Lung microvascular endothelial cell (primary cell): ENCODE measurements around the gene SUGP2. TPM values are rescaled to one million over a fixed set of nuclear protein-coding genes. Genes with fewer than 3 reads are reported as not detected.

Experiments
- DNase-seq, 2 donors: peaks; one replicate each; pipeline versions ENCODE4 v3.0.0 to v3.0.0-alpha.2; 2010; ENCODE audit warnings: low read depth in 2 of 2
- total RNA-seq: library from RNA; depleted of rRNA; stranded (reverse); fragments of >200 nt; gene quantifications from 2 replicates; pipeline ENCODE4 v1.2.1, GENCODE V29; 2014

Gene SUGP2
- total RNA-seq: 8.1 and 14.7 TPM in 2 replicates

DNA sequence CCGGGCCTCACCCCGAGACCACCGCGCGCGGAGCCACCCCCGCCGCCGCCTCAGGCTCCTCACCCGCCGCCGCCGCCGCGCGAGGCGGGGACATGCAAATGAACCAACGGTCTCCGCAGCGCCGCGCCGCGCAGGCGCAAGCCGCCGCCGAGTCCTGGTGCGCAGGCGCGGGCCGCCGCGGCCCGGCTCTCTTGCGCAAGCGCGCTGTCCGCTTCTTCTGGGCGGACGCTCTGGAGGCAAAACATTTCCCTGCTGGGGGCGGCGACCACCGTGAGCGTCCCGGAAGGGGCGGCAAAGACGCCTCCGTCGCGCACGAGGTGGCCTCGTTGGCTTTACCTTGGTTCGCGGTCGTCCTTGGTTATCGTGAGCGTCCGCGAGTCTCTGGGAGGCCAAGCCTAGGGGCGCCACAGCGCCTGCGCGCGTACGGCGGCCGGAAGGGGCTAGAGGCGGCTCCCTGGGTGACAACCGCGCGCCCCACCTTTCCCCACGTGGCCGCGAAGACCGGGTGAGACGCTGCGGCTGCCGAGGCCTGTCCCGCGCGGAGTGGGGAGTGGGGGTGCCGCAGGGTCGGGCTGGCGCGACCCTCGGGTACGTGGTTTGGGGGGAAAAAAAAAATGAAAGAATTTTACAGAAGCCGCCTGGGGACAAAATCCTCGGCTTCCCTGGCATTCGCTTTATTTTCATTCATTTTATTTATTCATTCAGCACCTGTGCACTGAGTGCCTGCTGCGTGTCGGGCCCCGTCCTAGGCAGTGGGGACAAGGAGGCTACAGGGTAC lies at the start of gene SUGP2, which contains the start of gene ARMC6:
TSS of gene SUGP2 (minus strand) at position 92 of the 778 bp plus-strand sequence. CDS start 2,446 bp downstream, outside the sequence.
TSS of gene ARMC6 (plus strand) at position 178 of the 778 bp plus-strand sequence. CDS start 607 bp downstream, outside the sequence.
- peak; percentile 92 to 94 for DNase-seq

DNA sequence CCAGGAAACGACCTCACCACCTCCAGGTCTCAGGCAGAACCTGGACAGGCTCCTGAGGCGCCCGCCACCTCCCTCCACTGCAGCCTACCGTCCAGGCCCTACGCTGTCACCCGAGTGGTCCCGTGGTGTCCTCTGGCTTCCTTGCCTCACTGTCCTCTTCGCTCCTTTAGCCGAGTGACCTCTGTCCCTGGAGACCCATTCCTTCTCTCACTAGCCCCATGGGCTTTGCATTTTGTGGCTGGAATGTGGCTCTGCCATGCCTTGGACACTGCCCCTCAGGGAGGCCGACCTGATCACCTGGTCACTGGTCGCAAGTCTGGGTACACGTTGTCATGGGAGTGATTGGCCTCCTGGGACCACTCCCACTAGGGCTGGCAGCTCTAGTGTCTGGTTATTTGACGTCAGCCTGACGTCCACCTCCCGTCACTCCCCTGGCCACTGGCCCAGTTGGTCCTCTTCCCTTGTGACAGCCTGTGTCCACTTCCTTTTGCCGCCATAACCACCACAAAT lies 48.4 kb upstream of the SUGP2 start:
- DNase-seq: peak in 1 of 2 donors; percentile 26

DNA sequence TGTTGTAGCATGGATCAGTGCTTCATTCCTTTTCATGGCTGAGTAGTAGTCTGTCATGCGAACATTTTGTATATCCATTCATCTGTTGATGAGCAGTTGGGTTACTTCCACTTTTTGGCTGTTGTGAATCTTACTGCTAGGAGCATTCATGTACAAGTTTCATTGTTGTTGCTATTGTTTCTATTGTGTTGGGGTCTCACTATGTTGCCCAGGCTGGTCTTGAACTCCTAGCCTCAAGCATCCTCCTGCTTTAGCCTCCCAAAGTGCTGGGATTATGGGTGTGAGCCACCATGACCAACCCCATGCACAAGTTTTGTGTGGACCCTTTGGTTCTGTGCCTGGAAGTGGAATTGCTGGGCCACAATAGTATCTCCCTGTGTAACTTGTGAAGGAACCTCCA lies 46.3 kb upstream of the SUGP2 start:
- DNase-seq: no peak

DNA sequence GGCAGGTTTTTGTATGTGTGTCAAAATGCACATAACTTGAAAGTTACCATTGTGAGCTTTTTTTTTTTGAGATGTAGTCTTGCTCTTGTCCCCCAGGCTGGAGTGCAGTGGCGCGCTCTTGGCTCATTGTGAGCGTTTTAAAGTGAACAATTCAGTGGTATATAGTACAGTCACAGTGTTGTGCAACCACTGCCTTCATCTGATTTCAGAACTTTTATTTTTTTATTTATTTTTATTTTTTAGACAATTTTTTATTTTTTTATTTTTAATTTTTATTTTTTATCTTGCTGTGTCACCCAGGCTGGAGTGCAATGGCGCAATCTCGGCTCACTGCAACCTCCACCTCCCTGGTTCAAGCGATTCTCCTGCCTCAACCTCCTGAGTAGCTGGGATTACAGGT lies 45.5 kb upstream of the SUGP2 start:
- no peak for DNase-seq

DNA sequence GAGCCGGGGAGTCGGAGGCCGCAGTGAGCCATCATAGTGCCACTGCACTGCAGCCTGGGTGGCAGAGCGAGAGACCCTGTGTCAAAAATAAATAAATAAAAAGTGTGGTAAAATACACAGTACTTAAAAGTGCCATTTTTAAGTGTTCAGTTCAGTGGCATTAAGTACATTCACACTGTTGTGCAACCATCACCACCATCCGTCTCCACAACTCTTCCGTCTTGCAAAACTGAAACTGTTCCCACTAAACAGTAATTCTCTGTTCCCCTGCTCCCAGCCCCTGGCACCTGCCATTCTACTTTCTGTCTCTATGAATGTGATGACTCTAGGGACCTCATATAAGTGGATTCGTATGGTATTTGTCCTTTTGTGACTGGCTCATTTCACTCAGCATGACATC lies 43.8 kb upstream of the SUGP2 start:
- DNase-seq: no peak

DNA sequence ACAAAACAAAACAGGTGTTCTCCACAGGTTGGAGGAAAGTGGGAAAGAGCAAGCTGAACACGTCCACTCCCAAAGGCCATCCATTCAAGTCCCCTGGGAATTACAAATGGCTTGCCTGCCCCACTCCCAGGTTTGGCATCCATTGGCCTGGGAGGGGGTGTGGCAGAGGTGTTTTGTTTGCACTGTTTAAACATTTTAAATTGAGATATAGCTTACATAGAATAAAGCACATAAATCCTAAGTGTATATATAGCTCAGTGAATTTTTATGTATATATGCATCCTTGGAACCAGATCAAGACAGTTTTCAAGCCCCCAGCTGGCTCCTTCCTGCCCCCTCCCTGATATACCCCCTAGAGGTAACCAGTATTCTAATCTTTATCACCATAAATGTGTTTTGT lies 43.2 kb upstream of the SUGP2 start:
- DNase-seq: no peak

DNA sequence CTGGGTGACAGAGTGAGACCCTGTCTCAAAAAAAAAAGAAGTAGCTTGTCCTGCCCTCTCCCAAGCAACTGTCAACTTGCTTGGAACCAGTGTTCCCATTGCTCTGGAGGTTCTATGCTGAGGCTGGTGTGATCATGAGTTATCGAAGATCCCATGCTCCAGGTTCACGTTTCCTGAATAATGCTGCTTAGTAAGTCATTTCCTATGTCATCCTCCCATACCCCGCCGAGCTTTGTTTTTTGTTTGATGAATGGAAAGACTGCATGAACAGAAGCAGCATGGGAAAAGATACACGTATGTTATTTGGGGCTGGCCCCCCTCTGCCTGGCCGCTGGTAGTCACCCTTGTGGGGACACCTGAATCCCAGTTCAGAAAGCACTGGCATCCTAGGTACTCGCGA lies 41.8 kb upstream of the SUGP2 start:
- peak; percentile 50 to 86 for DNase-seq

DNA sequence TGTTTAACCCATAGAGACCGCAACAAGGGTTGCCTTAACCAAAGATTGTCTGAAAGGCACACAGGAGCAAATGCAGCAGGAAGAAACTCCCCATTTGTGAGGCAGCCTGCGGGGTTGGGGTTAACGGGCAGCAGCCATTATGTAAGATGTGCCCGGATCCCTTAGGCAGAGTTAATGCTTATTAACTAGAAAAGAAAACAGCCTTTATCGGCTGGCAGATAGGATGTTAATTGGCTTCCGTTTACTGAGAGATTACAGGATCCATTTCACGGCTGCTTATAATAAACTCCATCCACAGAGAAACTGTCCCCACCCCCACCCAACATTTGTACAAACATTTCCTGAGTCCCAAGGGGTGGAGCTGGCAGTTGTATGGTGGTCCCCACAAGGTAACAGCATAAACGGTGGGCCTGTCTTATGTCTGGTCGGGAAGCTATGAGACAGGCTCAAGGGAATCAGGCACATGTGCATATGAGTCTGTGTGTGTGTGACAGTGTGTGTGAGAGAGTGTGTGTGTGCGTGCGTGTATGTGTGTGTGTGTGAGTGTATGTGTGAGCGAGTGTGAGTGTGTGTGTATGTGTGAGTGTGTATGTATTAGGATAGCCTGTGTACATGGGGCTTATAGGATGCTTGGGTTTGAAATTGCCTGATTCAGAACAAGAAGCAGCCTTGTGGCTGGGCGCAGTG lies 41.0 kb upstream of the SUGP2 start:
- DNase-seq: peak; percentile 10 to 31

DNA sequence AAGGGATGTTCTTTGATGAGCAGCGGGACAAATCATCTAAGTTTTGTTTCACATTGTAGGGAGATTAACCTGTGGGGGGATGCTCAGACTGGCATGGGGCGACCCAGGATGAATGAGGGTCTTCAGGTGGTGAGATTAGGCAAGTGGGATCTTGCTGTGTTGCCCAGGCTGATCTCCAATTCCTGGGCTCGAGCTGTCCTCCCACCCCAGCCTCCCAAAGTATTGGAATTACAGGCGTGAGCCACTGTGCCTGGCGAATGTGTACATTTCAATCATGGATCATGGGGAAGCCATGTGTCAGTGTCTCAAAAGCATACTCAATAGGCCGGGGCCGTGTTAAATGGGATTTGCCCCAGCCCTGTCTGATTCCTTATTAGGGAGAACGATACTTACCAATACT lies 38.6 kb upstream of the SUGP2 start:
- no peak for DNase-seq

DNA sequence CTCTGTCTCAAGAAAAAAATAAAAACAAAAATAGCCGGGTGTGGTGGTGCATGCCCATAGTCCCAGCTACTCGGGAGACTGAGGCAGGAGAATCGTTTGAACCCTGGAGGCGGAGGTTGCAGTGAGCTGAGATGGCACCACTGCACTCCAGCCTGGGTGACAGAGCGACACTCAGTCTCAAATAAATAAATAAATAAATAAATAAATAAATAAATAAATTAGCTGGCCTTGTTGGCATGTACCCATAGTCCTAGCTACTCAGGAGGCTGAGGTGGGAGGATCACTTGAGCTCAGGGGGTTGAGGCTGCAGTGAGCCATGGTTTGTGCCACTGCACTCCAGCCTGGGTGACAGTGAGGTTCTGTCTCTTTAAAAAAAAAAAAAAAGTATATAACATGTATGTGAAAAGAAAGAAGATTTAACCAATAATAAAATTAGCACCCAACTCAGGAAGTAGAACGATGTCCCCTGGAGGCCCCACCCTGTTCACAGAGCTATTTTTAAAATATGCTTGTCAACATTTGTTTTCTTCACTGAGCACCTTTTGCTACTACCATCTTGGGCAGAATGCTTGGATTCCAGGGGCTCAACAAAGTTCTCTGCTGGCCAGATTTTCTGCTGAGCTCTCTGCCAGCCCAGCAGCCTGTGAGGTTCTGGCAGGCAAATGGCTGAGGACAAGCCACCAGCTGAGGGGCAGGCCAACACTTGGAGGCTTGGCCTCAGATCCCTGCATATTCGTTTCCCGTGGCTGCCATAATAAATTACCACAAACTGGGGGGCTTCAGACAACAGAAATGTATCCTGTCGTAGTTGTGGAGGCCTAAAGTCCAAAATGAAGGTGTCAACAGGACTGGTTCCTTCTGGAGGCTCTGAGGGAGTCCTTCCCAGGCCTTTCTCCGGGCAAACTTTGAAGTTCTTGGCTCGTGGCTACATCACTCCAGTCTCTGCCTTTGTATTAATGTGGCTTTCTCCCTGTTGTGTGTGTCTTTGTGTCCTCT lies 35.6 kb upstream of the SUGP2 start:
- no peak for DNase-seq

DNA sequence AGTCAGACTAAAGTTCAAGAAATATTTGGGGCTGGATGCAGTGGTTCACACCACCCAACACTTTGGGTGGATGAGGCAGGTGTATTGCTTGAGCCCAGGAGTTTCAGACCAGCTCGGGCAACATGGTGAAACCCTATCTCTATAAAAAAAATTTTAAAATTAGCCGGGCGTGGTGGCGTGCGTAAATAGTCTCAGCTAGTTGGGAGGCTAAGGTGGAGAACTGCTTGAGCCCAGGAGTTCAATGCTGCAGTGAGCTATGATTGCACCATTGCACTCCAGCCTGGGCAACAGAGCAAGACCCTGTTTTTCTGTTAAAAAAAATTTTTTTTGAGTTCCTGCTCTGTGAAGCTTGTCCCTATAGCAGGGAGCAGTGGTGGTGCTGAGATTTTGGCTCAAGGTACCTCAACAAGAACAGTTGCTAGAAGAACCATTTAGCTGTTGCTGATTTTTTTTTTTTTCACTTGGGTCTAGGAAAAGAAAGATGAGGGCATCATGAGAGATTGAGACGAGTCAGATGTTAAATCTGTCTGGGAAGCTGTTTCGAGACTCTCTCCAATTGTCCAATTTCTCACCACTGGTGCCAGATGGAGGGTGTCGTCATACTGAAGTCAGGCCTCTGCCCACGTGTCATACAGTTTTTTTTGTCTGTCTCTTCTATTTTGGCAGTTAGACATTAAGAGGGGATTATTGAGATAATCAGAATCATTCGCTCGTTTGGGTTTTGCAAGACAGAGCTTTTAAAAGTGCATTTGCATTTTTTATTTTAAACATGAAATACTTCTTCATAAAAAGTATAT lies 34.2 kb upstream of the SUGP2 start:
- DNase-seq: no peak

DNA sequence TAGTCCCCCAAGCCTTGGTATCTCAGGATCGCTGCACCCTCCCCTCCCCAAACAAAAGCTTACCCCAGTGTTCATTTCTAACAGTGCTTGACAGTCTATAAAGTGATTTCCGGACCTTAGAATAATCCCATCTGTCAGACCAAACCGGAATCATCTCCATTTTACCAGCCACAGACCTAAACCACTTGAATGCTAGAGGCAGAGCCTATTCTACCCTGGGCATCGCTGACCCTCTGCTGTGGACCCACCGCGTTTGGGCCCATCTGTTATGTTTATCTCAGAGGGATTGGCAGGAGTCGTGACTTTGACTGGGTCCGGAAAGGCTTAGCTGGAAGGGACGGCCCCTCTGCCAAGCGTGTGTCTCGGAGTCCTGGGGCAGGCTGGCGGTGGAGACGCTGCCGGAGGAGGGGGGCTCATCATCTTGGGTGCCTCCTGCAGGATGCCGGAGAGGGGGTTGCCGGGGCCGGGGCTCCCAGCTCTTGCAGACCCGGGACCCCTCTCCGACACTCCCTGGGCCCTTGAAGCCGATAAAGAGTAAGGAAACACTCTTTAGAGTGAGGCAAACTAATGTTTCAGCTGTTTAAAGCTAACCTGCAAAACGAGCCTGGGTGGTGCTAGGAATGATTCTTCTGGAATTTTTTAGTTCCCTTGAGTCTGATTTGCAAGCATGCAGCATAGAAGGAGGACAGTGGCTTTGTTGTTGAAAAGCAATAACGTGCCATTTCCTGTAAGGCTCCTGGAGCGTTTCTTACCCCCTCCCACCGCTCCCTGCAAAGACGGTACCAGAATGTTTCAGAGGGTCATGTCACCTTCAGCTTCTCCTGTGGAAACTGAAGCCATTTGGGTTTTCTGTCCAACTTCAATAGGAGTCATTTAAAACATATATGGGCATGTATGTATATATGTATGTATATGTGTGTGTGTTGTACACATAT lies 31.8 kb upstream of the SUGP2 start:
- peak in 1 of 2 donors; percentile 24 for DNase-seq

DNA sequence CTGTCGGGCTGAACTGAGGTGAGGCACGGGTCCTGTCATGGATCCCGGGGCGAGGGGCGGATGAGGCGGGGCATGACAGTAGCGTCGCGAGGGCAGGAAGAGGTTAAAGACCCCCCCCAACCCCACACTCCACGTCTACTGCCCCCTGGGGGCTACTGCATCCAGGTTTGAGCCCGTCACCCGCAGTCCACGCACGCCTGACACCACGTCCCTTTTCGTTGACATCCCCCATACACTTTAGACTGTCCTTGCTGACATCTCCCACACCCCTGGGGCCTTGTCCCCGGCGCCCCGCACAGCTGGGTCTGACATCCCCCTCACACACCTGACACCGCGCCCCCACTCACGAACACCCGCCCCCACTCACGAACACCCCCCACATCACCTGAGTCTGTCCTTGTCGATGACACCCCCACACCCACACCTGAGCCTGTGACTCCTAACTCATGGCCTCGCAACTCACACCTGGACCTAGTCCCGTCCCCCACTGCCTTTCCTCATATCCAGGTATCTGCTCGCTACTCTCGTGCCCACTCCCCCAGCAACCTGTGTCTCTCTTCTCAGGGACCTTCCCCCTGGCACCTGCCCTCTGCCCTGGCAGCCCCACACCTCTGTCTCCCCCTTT lies 30.9 kb upstream of the SUGP2 start:
- DNase-seq: no peak

DNA sequence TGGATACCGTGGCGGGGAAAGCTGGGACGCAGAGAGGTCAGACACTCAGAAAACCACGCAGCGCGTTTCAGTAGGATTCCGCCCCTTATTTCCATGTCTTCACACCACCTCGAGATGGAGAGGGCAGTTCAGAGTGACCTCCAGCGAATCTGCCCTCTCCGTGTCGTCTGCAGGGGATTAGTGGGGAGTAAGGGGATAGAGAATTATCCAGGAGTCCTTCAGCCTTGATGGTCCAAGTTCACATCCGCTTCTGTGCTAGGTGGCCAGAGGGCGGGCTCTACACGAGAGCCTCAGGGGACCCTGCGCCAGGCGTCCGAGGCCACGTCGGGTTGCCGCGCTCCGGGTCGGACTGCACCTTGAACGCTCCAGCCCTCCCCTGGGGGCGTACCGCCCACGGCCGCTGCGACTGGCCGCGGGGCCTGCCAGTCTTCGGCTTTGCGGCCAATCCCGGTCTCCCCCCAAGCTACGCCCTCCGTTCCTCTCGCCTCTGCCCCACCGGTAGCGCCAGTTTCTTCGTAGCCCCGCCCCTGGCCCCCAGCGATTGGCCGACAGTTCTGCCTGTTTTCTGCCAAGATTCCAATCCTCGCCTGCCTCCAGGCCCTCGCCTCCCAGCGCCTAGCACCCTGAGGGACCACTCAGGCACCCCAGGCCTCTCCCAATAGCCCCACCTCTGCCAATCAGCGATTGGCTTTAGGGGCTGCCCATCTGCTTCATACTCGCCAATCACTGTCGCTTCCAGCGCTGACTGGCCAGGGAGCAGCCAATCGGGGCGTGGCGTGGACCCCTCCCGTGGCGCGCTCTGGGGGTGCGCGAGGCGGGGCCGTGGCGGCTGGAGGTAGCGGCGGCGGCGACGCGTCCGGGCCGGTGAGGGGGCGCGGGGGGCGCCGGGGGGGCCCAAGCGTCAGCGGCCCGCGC lies 30.1 kb upstream of the SUGP2 start, which contains the start of gene SLC25A42:
TSS of gene SLC25A42 (plus strand) at position 812 of the 915 bp plus-strand sequence. CDS start 32,131 bp downstream, outside the sequence.
- peak; percentile 100 for DNase-seq

DNA sequence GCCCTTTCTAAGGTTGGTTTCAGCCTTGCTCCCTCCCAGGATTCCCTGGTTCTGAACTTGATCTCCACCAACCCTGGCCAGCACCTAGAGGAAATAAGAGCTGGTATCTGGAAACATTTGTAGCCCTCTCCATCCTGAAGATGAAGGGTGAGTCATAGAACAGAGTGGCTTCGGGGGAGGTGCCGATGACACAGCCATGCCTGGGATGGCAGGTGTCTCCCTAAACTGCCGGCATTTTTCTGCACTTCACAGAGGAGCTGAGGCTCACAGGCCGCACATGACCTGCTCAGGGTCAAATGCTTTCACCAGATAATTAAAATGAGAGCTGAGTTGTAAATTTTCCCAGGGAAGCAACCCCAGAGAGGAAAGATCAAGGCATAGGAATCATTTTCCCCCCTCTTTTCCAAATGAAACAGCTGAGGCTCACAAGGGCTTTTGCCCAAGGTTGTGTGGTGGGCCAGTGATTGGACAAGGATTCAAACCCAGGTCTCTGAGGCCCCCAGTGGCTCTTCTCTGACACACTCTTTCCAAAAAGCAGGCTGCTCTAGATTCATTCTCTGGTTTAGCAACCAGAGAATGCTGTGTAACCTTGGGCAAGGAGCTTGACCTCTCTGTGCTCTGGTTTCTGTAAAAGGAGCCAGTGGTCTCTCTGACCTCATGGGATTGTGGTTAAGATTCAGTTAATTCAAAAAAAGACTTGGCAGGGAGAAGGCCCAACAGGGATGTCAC lies 29.3 kb upstream of the SUGP2 start:
- DNase-seq: peak in 1 of 2 donors; percentile 19

DNA sequence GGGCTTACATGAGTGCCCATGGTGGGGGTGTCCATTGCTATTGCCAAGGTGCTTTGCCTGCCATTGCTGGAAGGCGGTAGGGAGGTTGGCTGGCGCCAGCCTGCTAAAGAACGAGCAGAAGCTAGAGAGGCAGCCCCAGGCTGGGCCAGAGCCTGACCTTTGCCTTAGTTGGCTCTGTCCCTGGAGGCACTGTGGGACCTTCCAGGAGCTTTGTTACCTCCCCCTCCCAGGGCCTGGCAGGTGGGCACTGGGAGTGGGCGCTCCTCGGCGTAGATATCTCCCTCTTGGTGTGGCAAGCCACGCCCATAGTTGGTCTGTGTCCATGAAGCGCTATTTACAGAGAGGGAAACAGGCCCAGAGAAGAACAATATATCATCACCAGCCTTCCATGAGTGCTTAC lies 28.2 kb upstream of the SUGP2 start:
- no peak for DNase-seq
